G401 (cell line): ENCODE data around the gene TMEM179. TPM values are rescaled to one million over a fixed set of nuclear protein-coding genes. Genes with fewer than 3 reads are reported as not detected.
"Not testable (repeated sequence)": the region's sequence is repeated elsewhere in the genome, so short reads cannot be mapped to it uniquely, and the experiment has no call there.

Experiments used
- DNase-seq: peaks from one replicate; pipeline ENCODE4 v3.0.0-alpha.2; 2015; ENCODE audit warnings: low spot score
- in situ Hi-C: cut with HindIII; loops from 2 replicates; pipeline ENCODE4 v1.10.0; 2016; ENCODE audit warnings: low sequenced_read_pairs, mixed read lengths
- total RNA-seq: library from RNA; depleted of rRNA; stranded (reverse); fragments of >200 nt; shearing (Covaris generic); gene quantifications from 2 replicates; pipeline ENCODE4 v1.2.3, GENCODE V29; 2014

Gene TMEM179
- total RNA-seq, 1 experiment from 2014 or later = not detected

DNA sequence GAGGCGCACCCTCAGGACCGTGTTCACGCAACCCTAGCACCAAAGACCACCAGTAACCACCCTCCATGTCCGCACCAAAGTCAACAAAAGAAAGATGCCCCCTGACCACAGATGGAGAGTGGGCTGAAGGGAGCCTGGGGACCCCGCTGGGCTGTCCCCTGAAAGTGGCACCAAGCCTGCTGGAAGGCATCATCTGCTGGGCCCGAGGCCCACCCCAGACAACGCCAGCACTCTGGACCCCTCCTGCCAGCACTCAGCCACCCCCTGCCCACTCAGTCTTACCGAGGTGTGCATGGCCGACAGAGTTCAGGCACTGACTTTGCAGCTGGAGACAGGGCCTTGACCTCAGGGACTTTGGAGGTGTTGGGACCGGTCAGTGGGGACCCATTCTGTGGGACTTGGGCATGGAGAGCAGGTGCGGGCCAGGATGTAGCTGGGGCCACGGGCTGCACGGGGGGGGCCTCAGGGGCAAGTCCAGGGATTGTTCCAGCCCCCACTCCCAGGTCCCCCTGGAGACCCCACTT lies 34.4 kb upstream of the TMEM179 start:
- in situ Hi-C loops = no loop called here
- no peak for DNase-seq

DNA sequence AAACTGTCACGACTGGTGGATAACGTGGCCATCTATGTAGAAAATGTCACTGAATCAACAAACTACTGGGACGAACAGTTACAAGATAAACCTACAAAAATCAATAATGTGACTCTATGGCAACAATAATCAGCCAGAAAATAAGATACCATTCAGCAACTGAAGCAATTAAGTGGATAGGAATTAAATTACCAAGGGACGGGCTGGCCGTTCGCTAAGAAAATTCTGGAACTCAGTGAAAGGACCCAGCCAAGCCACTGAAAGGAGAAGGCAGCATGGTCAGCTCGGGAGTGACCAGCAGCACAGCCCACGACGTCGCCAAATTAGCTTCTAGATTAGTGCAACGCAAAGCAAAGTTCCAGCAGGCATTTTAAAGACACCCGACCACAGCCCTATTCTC lies 33.6 kb upstream of the TMEM179 start:
- DNase-seq = no peak

DNA sequence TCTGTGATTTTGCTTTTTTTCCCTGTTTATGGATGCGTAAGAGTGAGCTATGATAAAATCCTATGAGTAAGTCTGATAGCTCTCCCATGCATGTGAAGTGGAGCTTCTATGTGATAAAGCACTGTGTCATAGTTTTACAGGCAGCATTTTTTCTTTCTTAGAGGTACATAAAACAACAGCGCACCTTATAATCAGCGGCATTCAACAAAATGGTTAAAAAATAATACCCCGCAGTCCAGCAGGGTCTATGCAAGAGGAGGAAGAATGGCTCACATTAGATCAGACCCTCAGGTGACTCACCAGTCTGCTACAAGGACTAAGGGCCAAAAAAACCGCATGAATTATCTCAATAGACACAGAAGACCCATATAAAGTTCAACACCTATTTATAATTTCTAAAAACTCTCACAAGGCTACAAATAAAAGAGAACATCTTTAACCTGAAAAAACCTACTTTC lies 33.0 kb upstream of the TMEM179 start:
- DNase-seq = no peak
- in situ Hi-C loops = no loop called here

More for the DNA sequence above, 33.6 kb upstream of the TMEM179 start:
- in situ Hi-C loops = no loop called here

DNA sequence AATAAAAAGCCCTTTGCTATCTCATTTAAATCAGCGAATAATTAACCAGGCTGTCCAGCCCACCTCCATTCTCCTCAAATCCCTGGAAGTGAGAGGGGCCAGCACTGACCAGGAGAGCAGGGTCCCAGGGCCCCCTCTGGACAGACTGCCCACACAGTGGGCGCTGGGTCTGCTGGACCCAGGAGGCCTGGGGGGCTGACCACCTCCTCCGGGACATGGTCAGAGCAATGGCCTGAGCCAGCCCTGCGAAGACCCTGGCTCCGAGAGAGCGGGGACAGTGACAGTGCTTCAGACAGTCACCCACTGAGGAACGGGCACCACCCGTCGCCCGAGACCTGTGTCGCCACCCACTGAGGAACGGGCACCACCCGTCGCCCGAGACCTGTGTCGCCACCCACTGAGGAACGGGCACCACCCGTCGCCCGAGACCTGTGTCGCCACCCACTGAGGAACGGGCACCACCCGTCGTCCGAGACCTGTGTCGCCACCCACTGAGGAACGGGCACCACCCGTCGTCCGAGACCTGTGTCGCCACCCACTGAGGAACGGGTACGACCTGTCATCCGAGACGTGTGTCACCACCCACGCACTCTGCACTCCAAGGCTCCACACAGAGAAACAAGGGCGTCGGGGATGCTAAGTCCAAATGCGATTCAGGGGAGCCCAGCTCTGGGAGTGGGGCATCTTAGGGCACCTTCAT lies 32.4 kb upstream of the TMEM179 start:
- in situ Hi-C loops, DNase-seq: not testable (repeated sequence)

DNA sequence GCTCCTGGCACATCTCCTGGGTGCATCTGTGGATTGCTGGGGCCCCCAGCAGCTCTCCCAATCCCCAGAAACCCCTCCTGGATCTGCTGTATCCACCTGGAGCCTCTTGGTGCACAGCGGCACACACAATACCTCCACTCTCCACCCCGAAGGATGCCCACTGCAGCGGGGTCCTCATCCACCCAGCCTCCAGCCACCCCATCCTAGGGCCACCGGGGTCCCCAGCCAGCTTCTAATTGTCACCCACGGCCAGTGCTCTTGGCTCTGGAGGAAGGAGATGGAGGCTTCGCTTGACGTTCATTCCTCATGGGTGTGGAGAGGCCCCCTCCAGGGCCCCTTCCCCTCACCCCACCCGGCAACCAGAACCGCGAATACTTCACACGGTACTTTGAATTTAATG lies 31.6 kb upstream of the TMEM179 start:
- in situ Hi-C loops = no loop called here

DNA sequence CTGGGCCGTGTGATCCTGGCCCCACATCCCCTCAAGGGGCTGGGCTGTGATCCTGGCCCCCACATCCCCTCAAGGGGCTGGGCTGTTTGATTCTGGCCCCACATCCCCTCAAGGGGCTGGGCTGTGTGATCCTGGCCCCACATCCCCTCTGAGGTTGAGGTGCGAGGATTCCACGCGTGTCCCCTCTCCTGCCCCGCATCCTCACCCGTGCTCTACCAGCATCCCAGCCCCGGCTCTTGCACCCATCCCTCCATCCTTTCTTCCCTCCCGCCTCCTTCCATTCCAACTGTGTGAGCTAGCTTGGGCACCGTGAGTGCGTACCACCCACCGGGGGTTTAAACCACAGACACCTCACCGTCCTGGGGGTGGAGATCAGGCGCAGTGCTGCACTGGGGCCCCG lies 31.1 kb upstream of the TMEM179 start:
- no peak for DNase-seq
- in situ Hi-C loops = no loop called here

More for the DNA sequence above, 31.6 kb upstream of the TMEM179 start:
- no peak for DNase-seq

DNA sequence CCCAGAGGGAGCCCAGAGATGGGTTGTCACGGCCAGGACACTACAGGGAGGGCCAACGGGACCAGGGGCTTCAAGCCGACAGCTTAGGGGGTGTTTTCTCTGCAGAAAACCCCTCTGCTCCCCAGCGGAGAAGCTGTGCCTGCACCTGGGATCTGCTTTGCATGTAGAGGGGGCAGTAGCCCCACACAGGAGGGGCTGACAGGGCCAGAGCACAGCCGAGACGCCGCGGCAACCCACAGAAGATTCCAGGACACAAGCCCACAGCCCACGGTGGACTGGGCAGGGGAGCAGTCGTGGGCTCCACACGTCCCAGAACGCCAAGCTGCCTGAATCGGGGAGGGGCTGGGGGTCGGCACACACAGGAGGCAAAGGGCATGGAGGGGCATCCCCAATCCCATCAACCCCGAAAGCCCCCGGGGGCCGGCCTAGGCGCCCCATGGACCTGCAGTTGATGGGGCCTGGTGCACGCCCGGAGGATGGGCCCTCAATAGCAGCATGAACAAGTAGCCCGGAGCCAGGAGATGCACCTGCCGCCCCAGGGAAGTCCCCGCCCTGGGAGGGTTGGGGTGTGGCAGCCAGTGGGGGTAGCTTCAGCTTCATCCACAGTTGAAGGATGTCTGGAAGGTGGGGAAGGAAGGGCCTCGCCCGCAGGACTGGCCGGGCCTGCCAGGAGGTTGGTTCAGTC lies 30.5 kb upstream of the TMEM179 start:
- in situ Hi-C loops = no loop called here
- DNase-seq = no peak

DNA sequence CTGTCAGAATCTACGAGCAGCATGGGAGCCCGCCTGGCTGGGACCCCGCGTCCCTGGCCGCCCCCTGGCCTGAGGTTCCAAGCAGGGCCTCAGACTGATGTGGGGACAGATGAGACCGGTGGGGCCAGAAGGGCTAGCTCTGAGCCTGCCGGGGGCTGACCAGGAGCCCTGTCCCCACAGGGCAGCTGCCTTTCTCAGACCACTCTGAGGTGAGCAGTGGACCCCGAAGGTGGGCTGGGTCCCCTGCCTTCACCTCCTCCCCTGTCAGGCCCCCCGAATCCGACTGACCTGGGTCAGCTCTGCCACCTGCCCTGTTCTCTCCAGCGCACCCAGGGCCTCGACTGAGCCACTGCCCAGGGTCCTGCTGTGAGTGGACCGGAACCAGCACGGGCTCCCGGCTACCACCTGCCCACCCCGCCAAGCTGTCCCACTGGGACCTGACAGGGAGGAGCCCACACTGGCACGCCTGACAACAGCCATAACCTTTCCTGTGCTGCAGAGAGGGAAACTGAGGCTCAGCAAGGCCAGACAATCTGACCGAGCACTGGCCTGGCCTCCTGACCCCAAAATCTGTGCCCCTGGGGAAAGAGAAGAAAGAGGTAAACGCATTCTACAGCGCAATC lies 29.7 kb upstream of the TMEM179 start:
- no peak for DNase-seq
- in situ Hi-C loops = no loop called here

DNA sequence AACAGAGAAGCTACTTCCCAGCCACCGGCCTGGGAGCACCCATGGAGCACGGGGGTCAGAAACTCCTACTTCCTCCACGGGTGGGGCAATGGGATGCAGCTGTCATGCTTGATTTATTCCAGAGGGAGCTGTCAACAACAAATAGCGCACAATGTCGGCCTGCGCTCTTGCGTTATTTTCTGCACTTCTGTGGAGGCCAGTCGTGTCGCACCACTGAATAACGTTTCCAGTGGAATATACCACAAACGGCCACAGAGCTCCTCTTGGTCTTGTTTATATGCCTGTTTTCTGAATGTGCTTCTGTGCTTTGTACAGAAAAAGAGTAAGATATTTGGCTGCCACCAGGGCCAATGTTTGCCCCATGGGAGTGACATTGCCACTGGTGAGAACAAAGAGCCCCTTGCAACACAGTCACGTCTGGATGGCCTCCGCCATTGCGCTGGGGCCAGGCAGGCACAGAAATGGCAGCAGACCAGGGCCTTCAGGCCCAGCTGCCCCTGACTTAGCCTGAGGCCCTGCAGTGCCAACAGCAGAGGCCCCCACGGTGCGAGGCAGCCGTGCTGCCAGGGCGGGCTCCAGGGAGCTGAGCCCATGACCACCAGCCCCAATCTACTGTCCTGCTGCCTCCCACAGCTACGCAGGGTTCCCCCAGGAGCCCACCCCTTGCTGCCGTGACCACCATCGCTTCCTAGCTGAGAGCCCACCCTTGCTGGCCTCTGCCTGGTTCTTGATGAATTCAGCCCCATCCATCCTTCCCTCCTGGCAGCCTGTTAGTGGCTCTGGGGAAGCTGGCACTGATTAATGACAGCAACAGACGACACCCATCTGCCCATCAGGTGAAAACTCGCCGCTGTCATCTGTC lies 28.9 kb upstream of the TMEM179 start:
- in situ Hi-C loops = no loop called here
- DNase-seq = peak; percentile 10

DNA sequence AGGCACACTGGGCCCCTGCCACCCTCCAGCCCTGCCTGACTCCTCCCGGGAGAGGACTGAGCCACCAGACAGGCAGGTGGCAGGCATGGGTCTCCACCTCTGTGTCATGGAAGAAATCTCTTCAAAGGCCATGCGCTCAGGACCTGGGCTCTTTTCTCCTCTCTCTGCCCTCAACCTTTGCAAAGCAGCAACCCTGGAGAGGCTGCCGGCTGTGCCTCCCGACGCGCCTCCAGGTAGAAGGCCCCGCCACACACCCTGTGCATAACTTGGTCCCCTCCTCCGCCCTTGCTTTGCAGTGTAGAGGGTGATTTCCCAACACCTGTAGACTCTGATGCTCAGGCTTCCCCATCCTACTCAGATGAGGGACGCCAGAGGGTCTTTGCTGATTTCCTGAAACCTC lies 28.2 kb upstream of the TMEM179 start:
- in situ Hi-C loops = no loop called here
- DNase-seq = no peak

DNA sequence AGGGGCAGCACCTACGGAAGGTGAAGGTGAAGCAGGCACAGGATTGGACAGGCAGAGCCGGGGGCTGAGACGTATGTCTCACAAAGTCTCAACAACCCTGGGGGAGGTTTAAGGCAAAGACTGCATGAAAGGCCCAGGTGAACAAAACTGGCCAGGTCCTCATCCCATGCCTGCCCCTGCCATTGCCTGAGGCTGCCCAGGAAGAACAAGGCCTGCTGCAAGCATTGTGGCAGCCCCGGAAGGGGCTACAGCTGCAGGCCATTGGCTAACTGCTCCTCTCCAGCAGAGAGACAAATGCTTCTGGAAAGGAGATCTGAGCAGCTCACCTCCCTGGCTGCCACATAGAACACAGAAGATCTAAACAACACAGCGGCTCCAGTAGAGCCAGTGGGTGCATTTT lies 20.4 kb upstream of the TMEM179 start:
- no peak for DNase-seq

DNA sequence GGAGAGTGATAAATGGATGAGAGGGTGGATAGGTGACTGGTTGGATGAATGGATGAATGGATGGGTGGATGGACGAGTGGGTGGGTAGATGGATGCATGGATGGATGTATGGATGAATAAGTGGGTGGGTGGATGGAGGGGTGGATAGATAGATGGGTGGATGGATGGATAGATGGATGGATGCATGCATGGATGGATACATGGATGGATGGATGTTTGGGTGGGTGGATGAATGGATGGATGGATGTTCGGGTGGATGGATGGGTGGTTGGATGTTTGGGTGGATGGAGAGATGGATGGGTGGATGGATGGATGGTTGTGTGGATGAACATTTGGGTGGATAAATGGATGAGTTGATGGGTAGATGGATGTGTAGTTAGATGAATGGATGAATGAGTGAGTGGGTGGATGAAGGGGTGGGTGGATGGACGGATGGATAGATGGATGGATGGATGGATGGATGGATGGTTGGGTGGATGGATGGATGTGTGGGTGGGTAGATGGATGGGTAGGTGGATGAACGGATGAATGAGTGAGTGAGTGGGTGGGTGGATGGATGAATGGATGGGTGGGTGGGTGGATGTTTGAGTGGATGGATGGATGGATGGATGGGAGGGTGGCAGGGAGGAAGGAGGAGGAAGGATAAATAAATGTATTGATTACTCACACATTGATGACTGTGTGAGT lies 9.7 kb upstream of the TMEM179 start:
- no peak for DNase-seq
- in situ Hi-C loops = no loop called here

More for the DNA sequence above, 20.4 kb upstream of the TMEM179 start:
- in situ Hi-C loops = loop anchor here (5.0 kb wide), 1 partner anchor 33 kb away; no protein-coding TSS in a partner anchor

DNA sequence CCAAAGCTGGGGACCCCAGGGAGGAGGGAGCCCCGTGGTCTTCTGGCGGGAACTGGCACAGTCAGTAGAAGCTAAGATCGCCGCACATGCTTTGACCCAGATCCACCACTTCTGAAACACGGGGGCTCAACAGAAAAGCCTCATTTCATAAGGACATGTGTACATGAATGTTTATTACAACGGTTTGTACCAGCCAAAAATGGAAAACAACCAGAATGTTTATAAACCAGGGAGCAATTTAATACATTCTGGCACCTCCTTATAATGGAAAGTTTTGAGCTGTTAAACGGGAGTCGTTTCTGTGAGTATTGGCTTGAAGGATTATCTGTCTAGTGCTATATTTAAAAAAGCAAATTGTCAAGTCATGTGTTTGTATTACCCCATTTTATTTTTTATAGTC lies 7.3 kb upstream of the TMEM179 start:
- DNase-seq = no peak
- in situ Hi-C loops = no loop called here

DNA sequence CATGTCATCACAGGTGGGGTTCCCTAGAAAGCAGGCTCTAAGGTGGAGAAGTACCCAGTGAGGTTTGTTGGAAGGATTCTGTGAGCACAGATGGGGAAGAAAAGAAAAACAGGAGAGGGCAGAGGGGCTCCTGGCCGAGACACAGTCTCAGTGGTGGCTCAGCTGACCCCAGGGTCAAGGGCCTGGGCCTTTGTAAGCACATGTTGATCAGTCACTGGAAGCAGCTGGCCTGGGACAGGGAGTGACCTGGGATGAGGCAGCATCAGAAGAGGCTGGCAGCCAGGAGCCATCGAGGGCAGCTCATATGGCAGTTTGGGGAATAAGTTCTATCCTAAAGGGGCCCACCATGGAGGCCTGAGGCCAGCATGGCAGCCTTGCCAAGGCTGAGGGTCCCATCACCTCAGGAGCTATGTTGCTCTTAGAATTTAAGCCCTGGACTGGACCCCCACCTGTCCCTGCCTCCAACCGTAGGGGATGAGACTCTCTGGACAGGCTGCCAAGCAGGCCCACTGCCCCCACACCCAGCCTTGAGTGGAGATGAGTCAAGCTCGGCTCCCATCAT lies 6.3 kb upstream of the TMEM179 start:
- DNase-seq = no peak
- in situ Hi-C loops = no loop called here

DNA sequence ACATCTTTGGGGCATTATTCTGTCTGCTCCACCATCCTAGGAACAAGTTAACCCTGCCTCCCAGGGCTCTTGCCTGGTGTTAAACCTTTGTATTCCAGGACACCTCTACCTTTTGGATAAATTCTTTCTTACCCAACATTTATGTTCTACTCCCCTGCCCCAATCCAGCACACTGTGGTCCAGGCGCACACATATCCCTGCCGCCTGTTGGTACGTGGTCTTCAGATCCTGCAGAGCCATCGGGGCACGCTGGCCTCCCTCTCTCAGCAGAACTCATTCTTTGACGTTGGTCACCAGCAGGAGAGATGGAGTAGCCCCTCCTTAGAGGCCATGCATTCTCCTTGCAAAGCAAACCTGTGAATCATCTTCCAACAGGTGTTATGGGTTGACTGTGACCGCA lies 5.1 kb upstream of the TMEM179 start:
- in situ Hi-C loops = no loop called here
- no peak for DNase-seq

DNA sequence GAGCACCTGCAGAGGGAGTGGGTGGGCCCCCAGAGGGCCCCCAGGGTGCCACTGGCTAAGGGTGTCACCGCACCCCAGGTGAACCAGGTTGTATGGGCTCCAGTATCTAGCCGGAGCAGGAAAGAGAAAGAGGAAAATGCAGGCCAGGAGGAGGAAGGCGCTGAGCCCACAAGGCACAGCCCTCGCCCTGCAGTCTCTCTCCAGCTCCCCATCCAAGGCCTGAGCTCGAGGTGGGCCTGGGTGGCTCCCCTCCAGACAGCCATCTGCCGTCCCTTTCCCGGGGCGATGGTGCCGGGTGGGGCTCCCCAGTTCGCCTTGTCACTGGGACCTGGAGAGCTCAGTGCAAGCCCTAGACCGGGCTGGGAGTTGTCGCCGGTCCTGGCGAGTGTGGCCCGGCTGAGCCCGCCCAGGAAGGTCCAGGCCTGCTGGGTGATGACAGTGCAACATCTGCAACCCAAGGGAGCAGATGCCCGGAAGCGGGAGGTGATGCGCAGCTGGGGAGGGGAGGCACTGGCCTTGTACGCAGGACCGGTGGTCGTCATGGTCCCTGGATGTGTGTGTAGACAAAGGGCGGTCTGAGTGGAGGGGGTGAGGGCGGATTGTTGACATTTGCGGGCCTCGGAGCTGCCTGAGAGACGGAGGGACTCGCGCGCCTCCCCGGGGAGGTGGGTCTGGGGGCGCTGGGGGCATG lies 716 bp downstream of the TMEM179 start:
- peak; percentile 18 for DNase-seq
- in situ Hi-C loops = no loop called here

DNA sequence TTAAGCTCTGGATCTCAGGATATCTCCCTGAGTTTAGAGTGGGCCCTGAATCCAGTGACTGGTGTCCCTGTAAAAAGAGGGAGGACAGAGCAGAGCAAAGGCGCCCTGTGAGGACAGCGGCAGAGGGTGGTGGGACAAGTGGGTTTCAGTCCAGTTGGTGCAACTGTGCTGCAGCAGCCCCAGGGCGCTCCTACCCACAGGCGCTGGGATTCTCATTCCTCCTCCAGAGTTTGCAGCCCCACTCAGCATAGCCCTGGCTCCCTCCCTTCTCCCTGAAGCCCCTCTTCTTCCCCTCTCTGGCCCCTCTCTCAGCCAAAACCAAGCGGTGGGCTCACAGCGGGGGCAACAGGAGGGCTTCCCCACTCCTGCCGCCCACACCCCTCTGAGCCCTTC lies 1.6 kb downstream of the TMEM179 start:
- in situ Hi-C loops = no loop called here
- DNase-seq = no peak
